Uterus (tissue), 2 donors: ENCODE results near the gene KCNMA1.

Source experiments
- POLR2A ChIP-seq, 2 donors: fragments of 450-650 bp; IDR thresholded peaks; one replicate each; pipeline ENCODE4 v1.6.1; 2016; ENCODE audit warnings: antibody characterized with exemption in 2 of 2, mild to moderate bottlenecking in 1 of 2, moderate library complexity in 1 of 2
- TF ChIP-seq, protein P1 (sequence below), 4 experiments: fragments of 200-600 bp in 2 of 4; fragments of 450-650 bp in 2 of 4; sonication (generic) in 2 of 4; IDR thresholded peaks; one replicate each; pipeline ENCODE4 v1.5.1; 2016 to 2019; ENCODE audit warnings: antibody characterized with exemption in 4 of 4, mild to moderate bottlenecking in 2 of 4, moderate library complexity in 1 of 4

DNA sequence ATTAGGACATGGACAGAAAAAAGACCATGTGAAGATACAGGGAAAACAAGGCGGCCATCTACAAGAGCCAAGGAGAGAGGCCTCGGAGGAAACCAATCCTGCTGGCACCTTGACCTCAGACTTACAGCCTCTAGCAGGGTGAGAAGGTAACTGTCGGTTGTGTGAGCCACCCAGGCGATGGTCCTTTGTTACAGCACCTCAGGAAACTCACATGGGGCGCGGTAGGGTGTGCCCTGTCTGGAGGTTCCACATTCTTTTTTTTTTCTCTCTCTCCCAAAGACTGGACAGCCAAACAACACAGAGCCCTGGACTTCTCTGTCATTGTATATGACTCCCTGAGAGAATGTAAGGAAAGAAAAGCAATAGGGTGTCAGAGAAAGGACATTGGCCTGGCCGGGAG is 163.2 kb downstream of the KCNMA1 start:
- TF ChIP-seq, protein P1, sequence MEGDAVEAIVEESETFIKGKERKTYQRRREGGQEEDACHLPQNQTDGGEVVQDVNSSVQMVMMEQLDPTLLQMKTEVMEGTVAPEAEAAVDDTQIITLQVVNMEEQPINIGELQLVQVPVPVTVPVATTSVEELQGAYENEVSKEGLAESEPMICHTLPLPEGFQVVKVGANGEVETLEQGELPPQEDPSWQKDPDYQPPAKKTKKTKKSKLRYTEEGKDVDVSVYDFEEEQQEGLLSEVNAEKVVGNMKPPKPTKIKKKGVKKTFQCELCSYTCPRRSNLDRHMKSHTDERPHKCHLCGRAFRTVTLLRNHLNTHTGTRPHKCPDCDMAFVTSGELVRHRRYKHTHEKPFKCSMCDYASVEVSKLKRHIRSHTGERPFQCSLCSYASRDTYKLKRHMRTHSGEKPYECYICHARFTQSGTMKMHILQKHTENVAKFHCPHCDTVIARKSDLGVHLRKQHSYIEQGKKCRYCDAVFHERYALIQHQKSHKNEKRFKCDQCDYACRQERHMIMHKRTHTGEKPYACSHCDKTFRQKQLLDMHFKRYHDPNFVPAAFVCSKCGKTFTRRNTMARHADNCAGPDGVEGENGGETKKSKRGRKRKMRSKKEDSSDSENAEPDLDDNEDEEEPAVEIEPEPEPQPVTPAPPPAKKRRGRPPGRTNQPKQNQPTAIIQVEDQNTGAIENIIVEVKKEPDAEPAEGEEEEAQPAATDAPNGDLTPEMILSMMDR (IDR thresholded peaks at IDR 0.05) = no peak
- TF ChIP-seq POLR2A (IDR thresholded peaks at IDR 0.05) = no peak
